Measurements from ENCODE around the gene PPARG. TPM values are rescaled to one million over a fixed set of nuclear protein-coding genes. Genes with fewer than 3 reads are reported as not detected.

PPARG gene
- total and polyA plus RNA-seq, 2 of the 13 experiments (the other 11 are each of a cell fraction or from before 2014, with no cell fraction given), result 13.9 to 58.3 TPM

DNA sequence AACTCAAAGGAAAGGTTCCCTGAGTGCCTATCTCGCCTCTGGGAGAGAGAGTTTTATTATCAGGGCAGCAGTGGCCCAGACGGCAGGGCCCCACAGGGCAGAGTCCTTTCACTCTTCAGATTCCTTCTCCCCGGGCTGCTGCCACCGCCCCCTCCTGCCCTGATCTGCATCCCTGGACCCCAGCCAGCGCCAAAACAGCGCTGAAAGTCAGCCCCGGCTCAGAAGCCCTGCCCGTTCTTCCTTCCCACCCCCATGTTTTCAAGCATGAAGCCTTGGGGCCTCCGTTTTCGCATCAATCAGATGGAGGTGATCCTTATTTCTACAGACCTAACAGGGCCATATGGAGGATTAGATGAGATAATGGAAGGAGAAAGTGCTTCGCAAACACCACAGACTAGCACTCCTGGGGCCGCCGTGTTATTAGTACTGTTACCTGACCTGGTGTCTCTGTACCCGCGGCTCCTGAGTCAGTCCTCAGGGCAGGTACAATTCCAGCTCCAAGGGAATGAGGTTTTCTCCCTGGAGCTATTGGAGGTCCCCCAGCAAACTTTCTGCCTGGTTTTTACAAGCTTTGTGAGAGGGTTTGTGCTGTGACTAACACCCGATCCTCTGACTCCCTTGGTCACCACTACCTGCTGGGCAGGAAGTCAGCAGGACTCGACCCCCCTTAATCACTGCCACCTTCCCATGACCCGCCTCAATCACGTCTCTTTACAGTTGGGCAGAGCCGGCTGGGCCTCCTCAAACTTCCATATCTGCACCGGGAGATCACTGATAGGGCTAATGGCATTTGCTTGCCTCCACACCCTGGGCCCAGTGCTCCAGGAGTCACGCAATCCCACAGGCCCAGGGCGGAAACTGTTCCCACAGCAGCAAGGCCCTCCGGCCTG lies 156.0 kb downstream of the PPARG start (continued):
- TF ChIP-seq, protein P1, sequence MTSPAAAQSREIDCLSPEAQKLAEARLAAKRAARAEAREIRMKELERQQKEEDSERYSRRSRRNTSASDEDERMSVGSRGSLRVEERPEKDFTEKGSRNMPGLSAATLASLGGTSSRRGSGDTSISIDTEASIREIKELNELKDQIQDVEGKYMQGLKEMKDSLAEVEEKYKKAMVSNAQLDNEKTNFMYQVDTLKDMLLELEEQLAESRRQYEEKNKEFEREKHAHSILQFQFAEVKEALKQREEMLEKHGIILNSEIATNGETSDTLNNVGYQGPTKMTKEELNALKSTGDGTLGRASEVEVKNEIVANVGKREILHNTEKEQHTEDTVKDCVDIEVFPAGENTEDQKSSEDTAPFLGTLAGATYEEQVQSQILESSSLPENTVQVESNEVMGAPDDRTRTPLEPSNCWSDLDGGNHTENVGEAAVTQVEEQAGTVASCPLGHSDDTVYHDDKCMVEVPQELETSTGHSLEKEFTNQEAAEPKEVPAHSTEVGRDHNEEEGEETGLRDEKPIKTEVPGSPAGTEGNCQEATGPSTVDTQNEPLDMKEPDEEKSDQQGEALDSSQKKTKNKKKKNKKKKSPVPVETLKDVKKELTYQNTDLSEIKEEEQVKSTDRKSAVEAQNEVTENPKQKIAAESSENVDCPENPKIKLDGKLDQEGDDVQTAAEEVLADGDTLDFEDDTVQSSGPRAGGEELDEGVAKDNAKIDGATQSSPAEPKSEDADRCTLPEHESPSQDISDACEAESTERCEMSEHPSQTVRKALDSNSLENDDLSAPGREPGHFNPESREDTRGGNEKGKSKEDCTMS (CRISPR knock-in tag; conservative IDR thresholded peaks at IDR 0.05), result no peak
- TF ChIP-seq ZNF446 (CRISPR knock-in tag; IDR thresholded peaks at IDR 0.05), result no peak
- TF ChIP-seq SUZ12 (IDR thresholded peaks at IDR 0.05; ENCODE audit: low read depth, low read length), result no peak
- TF ChIP-seq KDM1A (CRISPR knock-in tag; IDR thresholded peaks at IDR 0.05), result no peak
- TF ChIP-seq, protein P2, sequence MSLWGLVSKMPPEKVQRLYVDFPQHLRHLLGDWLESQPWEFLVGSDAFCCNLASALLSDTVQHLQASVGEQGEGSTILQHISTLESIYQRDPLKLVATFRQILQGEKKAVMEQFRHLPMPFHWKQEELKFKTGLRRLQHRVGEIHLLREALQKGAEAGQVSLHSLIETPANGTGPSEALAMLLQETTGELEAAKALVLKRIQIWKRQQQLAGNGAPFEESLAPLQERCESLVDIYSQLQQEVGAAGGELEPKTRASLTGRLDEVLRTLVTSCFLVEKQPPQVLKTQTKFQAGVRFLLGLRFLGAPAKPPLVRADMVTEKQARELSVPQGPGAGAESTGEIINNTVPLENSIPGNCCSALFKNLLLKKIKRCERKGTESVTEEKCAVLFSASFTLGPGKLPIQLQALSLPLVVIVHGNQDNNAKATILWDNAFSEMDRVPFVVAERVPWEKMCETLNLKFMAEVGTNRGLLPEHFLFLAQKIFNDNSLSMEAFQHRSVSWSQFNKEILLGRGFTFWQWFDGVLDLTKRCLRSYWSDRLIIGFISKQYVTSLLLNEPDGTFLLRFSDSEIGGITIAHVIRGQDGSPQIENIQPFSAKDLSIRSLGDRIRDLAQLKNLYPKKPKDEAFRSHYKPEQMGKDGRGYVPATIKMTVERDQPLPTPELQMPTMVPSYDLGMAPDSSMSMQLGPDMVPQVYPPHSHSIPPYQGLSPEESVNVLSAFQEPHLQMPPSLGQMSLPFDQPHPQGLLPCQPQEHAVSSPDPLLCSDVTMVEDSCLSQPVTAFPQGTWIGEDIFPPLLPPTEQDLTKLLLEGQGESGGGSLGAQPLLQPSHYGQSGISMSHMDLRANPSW (CRISPR knock-in tag; IDR thresholded peaks at IDR 0.05; ENCODE audit: borderline replicate concordance), result no peak
- no peak for TF ChIP-seq ZNF577 (CRISPR knock-in tag; IDR thresholded peaks at IDR 0.05; ENCODE audit: borderline replicate concordance, low read depth)
- TF ChIP-seq NFIB (CRISPR knock-in tag; IDR thresholded peaks at IDR 0.05; ENCODE audit: borderline replicate concordance), result no peak
- peak; percentile 17 for TF ChIP-seq STAG1 (CRISPR knock-in tag; IDR thresholded peaks at IDR 0.05)
- TF ChIP-seq, protein P3, sequence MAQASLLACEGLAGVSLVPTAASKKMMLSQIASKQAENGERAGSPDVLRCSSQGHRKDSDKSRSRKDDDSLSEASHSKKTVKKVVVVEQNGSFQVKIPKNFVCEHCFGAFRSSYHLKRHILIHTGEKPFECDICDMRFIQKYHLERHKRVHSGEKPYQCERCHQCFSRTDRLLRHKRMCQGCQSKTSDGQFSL (CRISPR knock-in tag; IDR thresholded peaks at IDR 0.05), result no peak
- TF ChIP-seq THYN1 (CRISPR knock-in tag; IDR thresholded peaks at IDR 0.05; ENCODE audit: borderline replicate concordance, low read depth), result no peak
- TF ChIP-seq, protein P4, sequence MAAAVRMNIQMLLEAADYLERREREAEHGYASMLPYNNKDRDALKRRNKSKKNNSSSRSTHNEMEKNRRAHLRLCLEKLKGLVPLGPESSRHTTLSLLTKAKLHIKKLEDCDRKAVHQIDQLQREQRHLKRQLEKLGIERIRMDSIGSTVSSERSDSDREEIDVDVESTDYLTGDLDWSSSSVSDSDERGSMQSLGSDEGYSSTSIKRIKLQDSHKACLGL (CRISPR knock-in tag; IDR thresholded peaks at IDR 0.05), result no peak; the same call in 1 of the 2 replicates
- no peak for TF ChIP-seq ZNF30 (CRISPR knock-in tag; IDR thresholded peaks at IDR 0.05)
- TF ChIP-seq SAFB2 (CRISPR knock-in tag; IDR thresholded peaks at IDR 0.05; ENCODE audit: borderline replicate concordance, low read depth), result no peak
- TF ChIP-seq SNAI1 (CRISPR knock-in tag; IDR thresholded peaks at IDR 0.05; ENCODE audit: borderline replicate concordance), result no peak; the same call in 1 of the 2 replicates
- TF ChIP-seq TRIM24 (CRISPR knock-in tag; IDR thresholded peaks at IDR 0.05), result no peak
- peak; percentile 78 for TF ChIP-seq ZSCAN31 (CRISPR knock-in tag; IDR thresholded peaks at IDR 0.05; ENCODE audit: low read depth)
- TF ChIP-seq GLI4 (CRISPR knock-in tag; IDR thresholded peaks at IDR 0.05; ENCODE audit: borderline replicate concordance), result peak; percentile 79; the same call in 1 of the 2 replicates
- TF ChIP-seq, protein P5, sequence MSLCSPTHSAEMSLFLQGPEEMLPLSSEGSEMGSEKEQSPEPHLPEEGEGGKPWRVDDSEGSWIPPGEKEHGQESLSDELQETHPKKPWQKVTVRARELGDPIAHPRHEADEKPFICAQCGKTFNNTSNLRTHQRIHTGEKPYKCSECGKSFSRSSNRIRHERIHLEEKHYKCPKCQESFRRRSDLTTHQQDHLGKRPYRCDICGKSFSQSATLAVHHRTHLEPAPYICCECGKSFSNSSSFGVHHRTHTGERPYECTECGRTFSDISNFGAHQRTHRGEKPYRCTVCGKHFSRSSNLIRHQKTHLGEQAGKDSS (CRISPR knock-in tag; IDR thresholded peaks at IDR 0.05; ENCODE audit: borderline replicate concordance, low read depth), result no peak; the same call in 1 of the 2 replicates
- no peak for TF ChIP-seq SIN3A (IDR thresholded peaks at IDR 0.05; ENCODE audit: borderline replicate concordance, low read depth, low read length)

All from HepG2 (cell line).